Loucy (cell line): Measurements from ENCODE around the gene COQ3.

Experiments
- CTCF ChIP-seq: fragments of 200-600 bp; sonication (generic); conservative IDR thresholded peaks from 2 replicates; pipeline ENCODE4 v1.5.1; 2014; ENCODE audit warnings: mild to moderate bottlenecking, antibody characterized with exemption, low read length
- EZH2phosphoT487 ChIP-seq: fragments of 200-600 bp; IDR thresholded peaks from 2 replicates; pipeline ENCODE4 v1.6.1; 2018; ENCODE audit warnings: antibody characterized with exemption, mild to moderate bottlenecking, moderate library complexity, borderline replicate concordance

GRCh38 chr6:99424022-99424421 lies 30.0 kb upstream of the COQ3 start:
- TF ChIP-seq CTCF (no peak), EZH2phosphoT487 (no peak)
